Neural progenitor cell (in vitro differentiated cells): Measurements from ENCODE around the gene INKA1.

Experiments used
- EZH2 ChIP-seq: fragments of 200-600 bp; sonication (generic); IDR thresholded peaks from 2 replicates; pipeline ENCODE4 v1.6.1; 2017; ENCODE audit warnings: antibody characterized with exemption, mild to moderate bottlenecking, moderate library complexity
- TF ChIP-seq, protein P1 (sequence below): fragments of 200-600 bp; sonication (generic); IDR thresholded peaks from 2 replicates; pipeline ENCODE4 v1.5.1; 2017; ENCODE audit warnings: antibody characterized with exemption, mild to moderate bottlenecking

- TF ChIP-seq, protein P1, sequence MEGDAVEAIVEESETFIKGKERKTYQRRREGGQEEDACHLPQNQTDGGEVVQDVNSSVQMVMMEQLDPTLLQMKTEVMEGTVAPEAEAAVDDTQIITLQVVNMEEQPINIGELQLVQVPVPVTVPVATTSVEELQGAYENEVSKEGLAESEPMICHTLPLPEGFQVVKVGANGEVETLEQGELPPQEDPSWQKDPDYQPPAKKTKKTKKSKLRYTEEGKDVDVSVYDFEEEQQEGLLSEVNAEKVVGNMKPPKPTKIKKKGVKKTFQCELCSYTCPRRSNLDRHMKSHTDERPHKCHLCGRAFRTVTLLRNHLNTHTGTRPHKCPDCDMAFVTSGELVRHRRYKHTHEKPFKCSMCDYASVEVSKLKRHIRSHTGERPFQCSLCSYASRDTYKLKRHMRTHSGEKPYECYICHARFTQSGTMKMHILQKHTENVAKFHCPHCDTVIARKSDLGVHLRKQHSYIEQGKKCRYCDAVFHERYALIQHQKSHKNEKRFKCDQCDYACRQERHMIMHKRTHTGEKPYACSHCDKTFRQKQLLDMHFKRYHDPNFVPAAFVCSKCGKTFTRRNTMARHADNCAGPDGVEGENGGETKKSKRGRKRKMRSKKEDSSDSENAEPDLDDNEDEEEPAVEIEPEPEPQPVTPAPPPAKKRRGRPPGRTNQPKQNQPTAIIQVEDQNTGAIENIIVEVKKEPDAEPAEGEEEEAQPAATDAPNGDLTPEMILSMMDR = no peak
- TF ChIP-seq EZH2 = no peak
Observed at GRCh38 chr3:49801160-49801559, 1.9 kb upstream of the INKA1 start.
